ENCODE data around the gene EXD2. TPM values are rescaled to one million over a fixed set of nuclear protein-coding genes. Genes with fewer than 3 reads are reported as not detected.

EXD2 gene
- 15.1 and 17.4 TPM in 2 replicates for total RNA-seq

GRCh38 chr14:69191340-69192111 is at the start of gene EXD2:
Gene EXD2, plus strand, starts transcription at chr14:69191498. Its CDS starts 17,973 bp downstream, at chr14:69209471.

GRCh38 chr14:69152902-69153151 is 38.5 kb upstream of the EXD2 start, which contains the start of gene DCAF5:
Gene DCAF5, minus strand, starts transcription at chr14:69153119. Its CDS starts 141 bp downstream, at chr14:69152978.

GRCh38 chr14:69259527-69260189 is 68.4 kb downstream of the EXD2 start, which contains the start of gene GALNT16:
Gene GALNT16, plus strand, starts transcription at chr14:69260158. Its CDS starts 133 bp downstream, at chr14:69260291.

Small RNAs within 50 kb of the gene (small RNA-seq; reads per million reads assigned to genes)
- gene RF00019: not detected

Other genes starting within 250 kb of the EXD2 start
- gene ACTN1, start 212.2 kb upstream of the EXD2 start, total RNA-seq: 120 and 166 TPM in 2 replicates
- gene DCAF5, start 38.4 kb upstream of the EXD2 start, total RNA-seq: 18.8 and 20.9 TPM in 2 replicates
- 2.3 and 3.3 TPM in 2 replicates for gene GALNT16, start 68.7 kb downstream of the EXD2 start, total RNA-seq
- 119 and 124 TPM in 2 replicates for gene ERH, start 206.8 kb downstream of the EXD2 start, total RNA-seq
- 80.1 and 116 TPM in 2 replicates for gene SLC39A9, start 207.2 kb downstream of the EXD2 start, total RNA-seq